HepG2 (cell line): ENCODE data around the gene SNAPC4. TPM values are rescaled to one million over a fixed set of nuclear protein-coding genes. Genes with fewer than 3 reads are reported as not detected.

Experiments used
- FOXA3 ChIP-seq: IDR thresholded peaks from 2 replicates; pipeline ENCODE4 v1.6.1; 2016; ENCODE audit warnings: missing genetic modification reagents, missing compliant biosample characterization
- HOXA9 ChIP-seq: sonication (generic); formaldehyde crosslinking; IDR thresholded peaks from 2 replicates; pipeline ENCODE4 v1.8.1; 2022; ENCODE audit warnings: missing genetic modification reagents, mild to moderate bottlenecking, moderate library complexity, borderline replicate concordance
- KLF15 ChIP-seq: sonication (generic); formaldehyde crosslinking; IDR thresholded peaks from 2 replicates; pipeline ENCODE4 v1.8.1; 2023; ENCODE audit warnings: borderline replicate concordance, mild to moderate bottlenecking, inconsistent platforms, missing genetic modification reagents, mixed read lengths
- MTA3 ChIP-seq: sonication (generic); formaldehyde crosslinking; IDR thresholded peaks from 2 replicates; pipeline ENCODE4 v1.4.0; 2020; ENCODE audit warnings: missing genetic modification reagents
- NFIB ChIP-seq: sonication (generic); formaldehyde crosslinking; IDR thresholded peaks from 2 replicates; pipeline ENCODE4 v1.9.0; 2021; ENCODE audit warnings: missing genetic modification reagents, mild to moderate bottlenecking, borderline replicate concordance
- PCBP1 ChIP-seq: fragments of 200-400 bp; formaldehyde crosslinking; IDR thresholded peaks from 2 replicates; pipeline ENCODE4 v1.6.1; 2017; ENCODE audit warnings: mild to moderate bottlenecking, low read depth, low read length, borderline replicate concordance
- PCBP2 ChIP-seq: fragments of 200-400 bp; formaldehyde crosslinking; optimal IDR thresholded peaks from 2 replicates; pipeline ENCODE3; 2018; ENCODE audit warnings: low read length, low read depth; ENCODE audit not compliant: poor library complexity, severe bottlenecking
- SNAPC2 ChIP-seq: sonication (generic); formaldehyde crosslinking; IDR thresholded peaks from 2 replicates; pipeline ENCODE4 v1.8.1; 2022; ENCODE audit warnings: mild to moderate bottlenecking, missing genetic modification reagents
- TARDBP ChIP-seq: sonication (generic); formaldehyde crosslinking; IDR thresholded peaks from 2 replicates; pipeline ENCODE4 v1.8.0; 2022; ENCODE audit warnings: mild to moderate bottlenecking, missing genetic modification reagents
- ZNF12 ChIP-seq: sonication (generic); formaldehyde crosslinking; IDR thresholded peaks from 2 replicates; pipeline ENCODE4 v1.5.0; 2020; ENCODE audit warnings: missing genetic modification reagents
- ZNF460 ChIP-seq: sonication (generic); formaldehyde crosslinking; IDR thresholded peaks from 2 replicates; pipeline ENCODE4 v1.5.1; 2020; ENCODE audit warnings: missing genetic modification reagents, mild to moderate bottlenecking, borderline replicate concordance
- ZNF550 ChIP-seq: sonication (generic); formaldehyde crosslinking; IDR thresholded peaks from 2 replicates; pipeline ENCODE4 v1.4.0; 2020; ENCODE audit warnings: mild to moderate bottlenecking, missing genetic modification reagents, borderline replicate concordance
- ZNF652 ChIP-seq: IDR thresholded peaks from 2 replicates; pipeline ENCODE4 v1.6.1; 2016; ENCODE audit warnings: low read depth, borderline replicate concordance
- ZNF790 ChIP-seq: sonication (generic); formaldehyde crosslinking; IDR thresholded peaks from 2 replicates; pipeline ENCODE4 v1.8.0; 2022; ENCODE audit warnings: missing genetic modification reagents, mild to moderate bottlenecking, borderline replicate concordance
- polyA plus RNA-seq, 8 experiments: library from polyadenylated mRNA; depleted of rRNA in 3 of 8; stranded (reverse) in 7 of 8; unstranded in 1 of 8; fragments of >200 nt; fragmentation: Illumina TruSeq in 4 of 8; extraction: Trizol in 4 of 8; gene quantifications; 2 replicates each; pipeline versions ENCODE4 v1.2.1 to v1.2.3, GENCODE V29; 2011 to 2016; ENCODE audit warnings: low read depth in 4 of 8, missing spikeins in 1 of 8, mixed read lengths in 1 of 8; ENCODE audit not compliant: insufficient read depth in 1 of 8
- total RNA-seq, 5 experiments: library from RNA; depleted of rRNA; stranded (reverse); fragments of >200 nt; fragmentation: Illumina TruSeq; extraction: Trizol; gene quantifications; 2 replicates each; pipeline ENCODE4 v1.2.3, GENCODE V29; 2016; ENCODE audit warnings: low read depth in 1 of 5
- TF ChIP-seq, protein P1 (sequence below): sonication (generic); formaldehyde crosslinking; IDR thresholded peaks from 2 replicates; pipeline ENCODE4 v1.5.1; 2020; ENCODE audit warnings: missing genetic modification reagents, mild to moderate bottlenecking, borderline replicate concordance
- TF ChIP-seq, protein P2 (sequence below): sonication (generic); formaldehyde crosslinking; IDR thresholded peaks from 2 replicates; pipeline ENCODE4 v1.5.0; 2020; ENCODE audit warnings: missing genetic modification reagents
- TF ChIP-seq, protein P3 (sequence below), 2 experiments: fragments of 450-650 bp in 1 of 2; sonication (generic) in 1 of 2; formaldehyde crosslinking; IDR thresholded peaks; 2 replicates each; pipeline versions ENCODE4 v1.5.0 to v1.8.0; 2020 to 2022; ENCODE audit warnings: mild to moderate bottlenecking in 1 of 2, missing genetic modification reagents in 1 of 2
- TF ChIP-seq, protein P4 (sequence below): sonication (generic); formaldehyde crosslinking; IDR thresholded peaks from 2 replicates; pipeline ENCODE4 v1.5.0; 2020; ENCODE audit warnings: mild to moderate bottlenecking, low read depth, missing genetic modification reagents, borderline replicate concordance
- TF ChIP-seq, protein P5 (sequence below): IDR thresholded peaks from 2 replicates; pipeline ENCODE4 v1.6.1; 2016; ENCODE audit warnings: low read depth, missing genetic modification reagents, missing compliant biosample characterization

The SNAPC4 gene
- total and polyA plus RNA-seq, 2 of the 13 experiments (the other 11 are each of a cell fraction or from before 2014, with no cell fraction given), result 2.0 to 6.0 TPM

DNA sequence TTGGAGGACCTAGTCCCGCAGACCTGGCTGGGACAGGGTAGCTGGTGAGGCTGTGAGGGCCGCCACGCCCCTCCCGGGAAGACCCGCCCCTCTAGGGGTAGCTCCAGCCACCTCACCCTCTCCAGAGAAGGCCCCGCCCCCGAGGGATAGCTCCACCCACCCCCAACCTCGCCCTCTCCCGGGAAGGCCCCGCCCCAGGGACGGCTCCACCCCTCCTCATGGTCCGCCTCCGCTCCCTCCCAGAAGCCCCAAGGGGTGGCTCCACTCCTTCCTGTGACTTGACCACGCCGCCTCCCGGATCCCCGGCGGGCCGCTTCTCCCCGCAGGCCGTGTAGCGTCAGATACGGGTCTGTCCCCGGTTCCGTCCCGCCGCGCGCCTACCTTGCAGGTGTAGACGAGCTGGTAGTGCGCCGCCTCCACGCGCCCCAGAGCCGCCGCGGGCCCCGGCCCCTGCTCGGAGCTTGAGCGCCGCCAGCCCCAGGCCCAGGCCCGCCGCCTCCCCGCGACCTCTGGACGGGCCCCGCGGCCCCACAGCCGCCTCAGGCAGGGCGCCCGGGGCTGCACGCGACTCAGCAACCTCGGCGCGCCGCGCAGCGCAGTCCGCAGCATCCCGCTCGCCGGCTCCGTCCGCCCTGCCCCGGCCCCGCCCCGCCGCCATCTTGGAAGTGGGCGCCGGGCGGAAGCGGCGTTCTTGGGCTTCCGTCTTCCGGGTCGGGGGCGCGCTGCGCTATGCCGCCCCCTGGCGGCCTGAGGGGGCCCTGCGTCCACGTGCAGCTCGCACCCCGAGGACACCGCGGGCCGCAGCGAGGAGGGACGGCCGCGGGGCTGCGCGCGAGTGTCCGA, 36.6 kb downstream of the SNAPC4 start, which contains the start of gene DNLZ (continued):
- TF ChIP-seq, protein P1, sequence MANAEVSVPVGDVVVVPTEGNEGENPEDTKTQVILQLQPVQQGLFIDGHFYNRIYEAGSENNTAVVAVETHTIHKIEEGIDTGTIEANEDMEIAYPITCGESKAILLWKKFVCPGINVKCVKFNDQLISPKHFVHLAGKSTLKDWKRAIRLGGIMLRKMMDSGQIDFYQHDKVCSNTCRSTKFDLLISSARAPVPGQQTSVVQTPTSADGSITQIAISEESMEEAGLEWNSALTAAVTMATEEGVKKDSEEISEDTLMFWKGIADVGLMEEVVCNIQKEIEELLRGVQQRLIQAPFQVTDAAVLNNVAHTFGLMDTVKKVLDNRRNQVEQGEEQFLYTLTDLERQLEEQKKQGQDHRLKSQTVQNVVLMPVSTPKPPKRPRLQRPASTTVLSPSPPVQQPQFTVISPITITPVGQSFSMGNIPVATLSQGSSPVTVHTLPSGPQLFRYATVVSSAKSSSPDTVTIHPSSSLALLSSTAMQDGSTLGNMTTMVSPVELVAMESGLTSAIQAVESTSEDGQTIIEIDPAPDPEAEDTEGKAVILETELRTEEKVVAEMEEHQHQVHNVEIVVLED (CRISPR knock-in tag), result peak; percentile 76
- TF ChIP-seq MTA3 (CRISPR knock-in tag) (no peak), HOXA9 (CRISPR knock-in tag) (peak; percentile 93), ZNF12 (CRISPR knock-in tag) (peak; percentile 44; the same call in 1 of the 2 replicates), PCBP1 (peak; percentile 54; the same call in 1 of the 2 replicates), ZNF550 (no peak), FOXA3 (CRISPR knock-in tag) (peak; percentile 48), ZNF460 (no peak), NFIB (no peak), SNAPC2 (CRISPR knock-in tag) (0 out of 2 replicates have a peak, but pooled peaks have one; percentile 31), TARDBP (peak; percentile 92), ZNF652 (CRISPR knock-in tag) (no peak), PCBP2 (no peak), ZNF790 (CRISPR knock-in tag) (no peak), KLF15 (CRISPR knock-in tag) (no peak)
- TF ChIP-seq, protein P2, sequence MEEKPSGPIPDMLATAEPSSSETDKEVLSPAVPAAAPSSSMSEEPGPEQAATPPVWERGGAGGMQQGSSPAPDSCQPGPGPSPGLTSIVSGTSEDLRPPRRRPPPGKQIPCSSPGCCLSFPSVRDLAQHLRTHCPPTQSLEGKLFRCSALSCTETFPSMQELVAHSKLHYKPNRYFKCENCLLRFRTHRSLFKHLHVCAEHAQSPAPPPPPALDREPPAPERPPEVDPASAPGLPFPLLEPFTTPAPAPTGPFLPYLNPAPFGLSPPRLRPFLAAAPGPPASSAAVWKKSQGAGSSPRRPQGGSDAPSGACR (CRISPR knock-in tag), result peak; percentile 92; the same call in 1 of the 2 replicates
- TF ChIP-seq, protein P3, sequence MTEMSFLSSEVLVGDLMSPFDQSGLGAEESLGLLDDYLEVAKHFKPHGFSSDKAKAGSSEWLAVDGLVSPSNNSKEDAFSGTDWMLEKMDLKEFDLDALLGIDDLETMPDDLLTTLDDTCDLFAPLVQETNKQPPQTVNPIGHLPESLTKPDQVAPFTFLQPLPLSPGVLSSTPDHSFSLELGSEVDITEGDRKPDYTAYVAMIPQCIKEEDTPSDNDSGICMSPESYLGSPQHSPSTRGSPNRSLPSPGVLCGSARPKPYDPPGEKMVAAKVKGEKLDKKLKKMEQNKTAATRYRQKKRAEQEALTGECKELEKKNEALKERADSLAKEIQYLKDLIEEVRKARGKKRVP (CRISPR knock-in tag; IDR thresholded peaks at IDR 0.05), result peak in 1 of 2 experiments; percentile 76; a peak in 1 of 4 replicates
- TF ChIP-seq, protein P4, sequence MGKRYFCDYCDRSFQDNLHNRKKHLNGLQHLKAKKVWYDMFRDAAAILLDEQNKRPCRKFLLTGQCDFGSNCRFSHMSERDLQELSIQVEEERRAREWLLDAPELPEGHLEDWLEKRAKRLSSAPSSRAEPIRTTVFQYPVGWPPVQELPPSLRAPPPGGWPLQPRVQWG (CRISPR knock-in tag), result no peak; the same call in 1 of the 2 replicates
- TF ChIP-seq, protein P5, sequence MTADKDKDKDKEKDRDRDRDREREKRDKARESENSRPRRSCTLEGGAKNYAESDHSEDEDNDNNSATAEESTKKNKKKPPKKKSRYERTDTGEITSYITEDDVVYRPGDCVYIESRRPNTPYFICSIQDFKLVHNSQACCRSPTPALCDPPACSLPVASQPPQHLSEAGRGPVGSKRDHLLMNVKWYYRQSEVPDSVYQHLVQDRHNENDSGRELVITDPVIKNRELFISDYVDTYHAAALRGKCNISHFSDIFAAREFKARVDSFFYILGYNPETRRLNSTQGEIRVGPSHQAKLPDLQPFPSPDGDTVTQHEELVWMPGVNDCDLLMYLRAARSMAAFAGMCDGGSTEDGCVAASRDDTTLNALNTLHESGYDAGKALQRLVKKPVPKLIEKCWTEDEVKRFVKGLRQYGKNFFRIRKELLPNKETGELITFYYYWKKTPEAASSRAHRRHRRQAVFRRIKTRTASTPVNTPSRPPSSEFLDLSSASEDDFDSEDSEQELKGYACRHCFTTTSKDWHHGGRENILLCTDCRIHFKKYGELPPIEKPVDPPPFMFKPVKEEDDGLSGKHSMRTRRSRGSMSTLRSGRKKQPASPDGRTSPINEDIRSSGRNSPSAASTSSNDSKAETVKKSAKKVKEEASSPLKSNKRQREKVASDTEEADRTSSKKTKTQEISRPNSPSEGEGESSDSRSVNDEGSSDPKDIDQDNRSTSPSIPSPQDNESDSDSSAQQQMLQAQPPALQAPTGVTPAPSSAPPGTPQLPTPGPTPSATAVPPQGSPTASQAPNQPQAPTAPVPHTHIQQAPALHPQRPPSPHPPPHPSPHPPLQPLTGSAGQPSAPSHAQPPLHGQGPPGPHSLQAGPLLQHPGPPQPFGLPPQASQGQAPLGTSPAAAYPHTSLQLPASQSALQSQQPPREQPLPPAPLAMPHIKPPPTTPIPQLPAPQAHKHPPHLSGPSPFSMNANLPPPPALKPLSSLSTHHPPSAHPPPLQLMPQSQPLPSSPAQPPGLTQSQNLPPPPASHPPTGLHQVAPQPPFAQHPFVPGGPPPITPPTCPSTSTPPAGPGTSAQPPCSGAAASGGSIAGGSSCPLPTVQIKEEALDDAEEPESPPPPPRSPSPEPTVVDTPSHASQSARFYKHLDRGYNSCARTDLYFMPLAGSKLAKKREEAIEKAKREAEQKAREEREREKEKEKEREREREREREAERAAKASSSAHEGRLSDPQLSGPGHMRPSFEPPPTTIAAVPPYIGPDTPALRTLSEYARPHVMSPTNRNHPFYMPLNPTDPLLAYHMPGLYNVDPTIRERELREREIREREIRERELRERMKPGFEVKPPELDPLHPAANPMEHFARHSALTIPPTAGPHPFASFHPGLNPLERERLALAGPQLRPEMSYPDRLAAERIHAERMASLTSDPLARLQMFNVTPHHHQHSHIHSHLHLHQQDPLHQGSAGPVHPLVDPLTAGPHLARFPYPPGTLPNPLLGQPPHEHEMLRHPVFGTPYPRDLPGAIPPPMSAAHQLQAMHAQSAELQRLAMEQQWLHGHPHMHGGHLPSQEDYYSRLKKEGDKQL (CRISPR knock-in tag), result no peak
